Measurements from ENCODE around the gene ZNF554. TPM values are rescaled to one million over a fixed set of nuclear protein-coding genes. Genes with fewer than 3 reads are reported as not detected.

The ZNF554 gene
- total RNA-seq, 4 donors from 2014 or later: 2.1 to 5.3 (median 2.6) TPM

- intact Hi-C loops (cut with DNase I; ENCODE audit: low total_unique reads): no loop called here
These were observed 30.7 kb downstream of the ZNF554 start for GRCh38 chr19:2850256-2850925.

DNA sequence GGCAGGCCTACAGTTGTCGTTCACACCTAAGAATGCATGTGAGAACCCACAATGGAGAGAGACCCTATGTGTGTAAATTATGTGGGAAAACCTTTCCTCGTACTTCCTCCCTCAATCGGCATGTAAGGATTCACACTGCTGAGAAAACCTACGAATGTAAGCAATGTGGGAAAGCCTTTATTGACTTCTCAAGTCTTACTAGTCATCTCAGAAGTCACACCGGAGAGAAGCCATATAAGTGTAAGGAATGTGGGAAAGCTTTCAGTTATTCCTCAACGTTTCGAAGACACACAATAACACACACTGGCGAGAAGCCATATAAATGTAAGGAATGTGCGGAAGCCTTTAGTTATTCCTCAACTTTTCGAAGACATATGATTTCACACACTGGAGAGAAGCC lies 32.9 kb downstream of the ZNF554 start:
- no peak for ATAC-seq
- no peak for DNase-seq
- no peak for TF ChIP-seq CTCF (IDR thresholded peaks at IDR 0.05 in 4 of 5, conservative IDR thresholded peaks at IDR 0.05 in 1 of 5)
- no peak for TF ChIP-seq POLR2A (IDR thresholded peaks at IDR 0.05)
- Histone ChIP-seq H3K9me3 (peaks cover 0 to 73% (median 26%) of the 10 kb centered on the region in 3 donors), H3K4me3 (peak overlapping the region in 1 of 4 donors; percentile 20), H3K27ac (no peak overlapping the region), H3K27me3 (no peaks in the 10 kb centered on the region), H3K4me1 (no peaks in the 10 kb centered on the region), H3K36me3 (peaks cover 9 to 57% of the 10 kb centered on the region in 2 donors)
- in situ Hi-C loops (cut with MboI; ENCODE audit: low sequenced_read_pairs in 4 of 4) (no loop called here), intact Hi-C loops (cut with DNase I; ENCODE audit: low total_unique reads) (no loop called here)

More at GRCh38 chr19:2850256-2850925, 30.7 kb downstream of the ZNF554 start:
- DNase-seq: no peak
- ATAC-seq: no peak
- H3K9me3 ChIP-seq: peaks cover 0 to 55% (median 22%) of the 10 kb centered on the region in 3 donors
- in situ Hi-C loops (cut with MboI; ENCODE audit: low sequenced_read_pairs in 4 of 4): no loop called here
- no peak overlapping the region for H3K4me3 ChIP-seq
- no peaks in the 10 kb centered on the region for H3K27me3 ChIP-seq
- no peak overlapping the region for H3K27ac ChIP-seq
- H3K4me1 ChIP-seq: peaks cover 6 to 16% of the 10 kb centered on the region in 2 donors
- TF ChIP-seq POLR2A (IDR thresholded peaks at IDR 0.05) (no peak), CTCF (IDR thresholded peaks at IDR 0.05 in 4 of 5, conservative IDR thresholded peaks at IDR 0.05 in 1 of 5) (no peak)
- peaks cover 9 to 53% of the 10 kb centered on the region in 2 donors for H3K36me3 ChIP-seq

GRCh38 chr19:2853015-2853606 lies 33.4 kb downstream of the ZNF554 start:
- intact Hi-C loops (cut with DNase I; ENCODE audit: low total_unique reads) (no loop called here), in situ Hi-C loops (cut with MboI; ENCODE audit: low sequenced_read_pairs in 4 of 4) (no loop called here)
- no peaks in the 10 kb centered on the region for H3K4me1 ChIP-seq
- no peaks in the 10 kb centered on the region for H3K27me3 ChIP-seq
- H3K27ac ChIP-seq: no peak overlapping the region
- peak overlapping the region in 1 of 4 donors; percentile 20 for H3K4me3 ChIP-seq
- ATAC-seq: no peak
- TF ChIP-seq CTCF (IDR thresholded peaks at IDR 0.05 in 4 of 5, conservative IDR thresholded peaks at IDR 0.05 in 1 of 5) (no peak), POLR2A (IDR thresholded peaks at IDR 0.05) (no peak)
- peaks cover 9 to 57% of the 10 kb centered on the region in 2 donors for H3K36me3 ChIP-seq
- DNase-seq: no peak
- peaks cover 0 to 74% (median 26%) of the 10 kb centered on the region in 3 donors for H3K9me3 ChIP-seq

DNA sequence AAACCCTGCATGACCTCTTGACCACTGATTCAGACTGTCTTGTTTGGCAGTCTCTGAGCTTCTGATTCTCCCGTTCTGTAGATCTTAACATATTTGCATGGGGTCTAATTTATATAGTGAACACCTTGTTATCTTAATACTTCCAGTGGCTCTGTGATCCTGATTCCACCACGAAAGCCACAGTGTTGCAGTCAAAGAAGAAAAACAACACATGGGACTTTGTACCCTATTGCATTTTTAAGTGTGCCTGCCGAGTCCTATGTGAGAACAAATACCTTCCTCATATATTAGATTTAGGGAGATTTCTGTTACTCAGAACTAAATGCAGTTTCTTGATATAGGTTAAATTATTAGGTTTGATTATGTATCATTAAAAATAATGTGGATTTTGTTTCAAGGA lies 35.2 kb downstream of the ZNF554 start:
- H3K9me3 ChIP-seq: peaks cover 0 to 65% (median 26%) of the 10 kb centered on the region in 3 donors
- TF ChIP-seq POLR2A (IDR thresholded peaks at IDR 0.05) (no peak), CTCF (IDR thresholded peaks at IDR 0.05 in 4 of 5, conservative IDR thresholded peaks at IDR 0.05 in 1 of 5) (no peak)
- no peak overlapping the region for H3K27ac ChIP-seq
- intact Hi-C loops (cut with DNase I; ENCODE audit: low total_unique reads): no loop called here
- H3K4me3 ChIP-seq: no peak overlapping the region
- H3K36me3 ChIP-seq: peaks cover 9 to 67% of the 10 kb centered on the region in 2 donors
- H3K27me3 ChIP-seq: no peaks in the 10 kb centered on the region
- DNase-seq (no peak), ATAC-seq (no peak)
- H3K4me1 ChIP-seq: no peaks in the 10 kb centered on the region
- in situ Hi-C loops (cut with MboI; ENCODE audit: low sequenced_read_pairs in 4 of 4): no loop called here
